HL-60 (cell line): Measurements from ENCODE around the gene CSRP3.

Experiments used
- CTCF ChIP-seq: IDR thresholded peaks from one replicate; pipeline ENCODE4 v1.5.1; 2011; ENCODE audit warnings: low read length, control low read depth, inconsistent platforms; ENCODE audit not compliant: insufficient read depth
- GABPA ChIP-seq: IDR thresholded peaks from 2 replicates; pipeline ENCODE4 v1.6.1; 2012; ENCODE audit warnings: low read depth
- POLR2AphosphoS5 ChIP-seq: IDR thresholded peaks from 2 replicates; pipeline ENCODE4 v1.6.1; 2012; ENCODE audit warnings: low read depth
- REST ChIP-seq: IDR thresholded peaks from 2 replicates; pipeline ENCODE4 v1.6.1; 2012; ENCODE audit warnings: low read depth; ENCODE audit not compliant: insufficient replicate concordance

GRCh38 chr11:19145319-19145718 lies 56.5 kb downstream of the CSRP3 start:
- TF ChIP-seq POLR2AphosphoS5 (no peak), CTCF (no peak), GABPA (no peak), REST (no peak)
